K562 (cell line): ENCODE data around the gene INPP4B.

ENCODE experiments used
- CBFA2T2 ChIP-seq: fragments of 450-650 bp; conservative IDR thresholded peaks from 2 replicates; pipeline ENCODE4 v1.6.1; 2017; ENCODE audit warnings: mild to moderate bottlenecking
- CTBP1 ChIP-seq: fragments of 450-650 bp; IDR thresholded peaks from 2 replicates; pipeline ENCODE4 v1.6.1; 2016; ENCODE audit warnings: borderline replicate concordance
- CTCF ChIP-seq, 3 experiments: IDR thresholded peaks in 2 of 3; conservative IDR thresholded peaks in 1 of 3; 2 replicates each; pipeline ENCODE4 v1.5.1; 2011 to 2012; ENCODE audit warnings: low read length in 3 of 3, mild to moderate bottlenecking in 3 of 3, control low read depth in 2 of 3, improper control_type of control experiment in 1 of 3, inconsistent platforms in 1 of 3, low read depth in 1 of 3, mixed read lengths in 1 of 3, moderate library complexity in 1 of 3; ENCODE audit not compliant: insufficient read depth in 2 of 3
- FOXA3 ChIP-seq, 2 experiments: fragments of 450-650 bp in 1 of 2; sonication (generic) in 1 of 2; formaldehyde crosslinking; IDR thresholded peaks in 1 of 2; conservative IDR thresholded peaks in 1 of 2; 2 replicates each; pipeline versions ENCODE4 v1.4.0 to v1.8.0; 2020 to 2022; ENCODE audit warnings: mild to moderate bottlenecking in 2 of 2, missing genetic modification reagents in 1 of 2
- IRF1 ChIP-seq: sonication (generic); formaldehyde crosslinking; IDR thresholded peaks from 2 replicates; pipeline ENCODE4 v1.8.0; 2022; ENCODE audit warnings: missing genetic modification reagents, mild to moderate bottlenecking, borderline replicate concordance
- TAF1 ChIP-seq: IDR thresholded peaks from 2 replicates; pipeline ENCODE4 v1.6.1; 2011; ENCODE audit warnings: mild to moderate bottlenecking, low read length, moderate library complexity; ENCODE audit not compliant: insufficient read depth, control insufficient read depth, severe bottlenecking; ENCODE audit errors: extremely low read depth

GRCh38 chr4:142021761-142022160 lies 824.3 kb downstream of the INPP4B start:
- TF ChIP-seq CTBP1 = no peak
- no peak for TF ChIP-seq FOXA3 (CRISPR knock-in tag; conservative IDR thresholded peaks at IDR 0.05 in 1 of 2, IDR thresholded peaks at IDR 0.05 in 1 of 2)
- no peak for TF ChIP-seq CTCF (IDR thresholded peaks at IDR 0.05 in 2 of 3, conservative IDR thresholded peaks at IDR 0.05 in 1 of 3; ENCODE audit: insufficient read depth in 2 of 3, low read depth in 1 of 3, low read length in 3 of 3)
- no peak for TF ChIP-seq CBFA2T2
- TF ChIP-seq TAF1 = no peak
- TF ChIP-seq IRF1 = no peak
